ENCODE results near the gene SLC44A4.
"Not testable (repeated sequence)": the region's sequence is repeated elsewhere in the genome, so short reads cannot be mapped to it uniquely, and the experiment has no call there.

Gene SLC44A4

DNA sequence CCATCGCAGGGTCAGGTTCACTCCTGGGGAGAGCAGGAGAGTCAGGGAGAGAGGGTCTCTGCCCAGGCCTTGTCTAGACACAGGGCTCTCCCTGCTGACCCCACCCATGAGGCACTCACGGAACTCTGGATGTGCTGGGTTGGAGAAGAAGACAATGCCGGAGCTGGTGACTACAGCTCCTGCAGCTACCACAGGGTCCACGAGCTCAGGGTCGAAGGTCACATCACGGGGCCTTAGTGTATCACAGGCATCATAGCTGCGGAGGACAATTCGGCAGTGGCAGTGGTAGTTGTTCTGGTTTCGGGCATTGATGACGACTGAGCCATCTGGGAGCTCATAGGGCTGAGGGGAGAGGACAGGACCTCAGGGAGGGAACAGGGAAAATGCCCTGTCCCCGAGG is 18.9 kb downstream of the SLC44A4 start:
- DNase-seq (ENCODE audit: low read depth, low spot score) = no peak

DNA sequence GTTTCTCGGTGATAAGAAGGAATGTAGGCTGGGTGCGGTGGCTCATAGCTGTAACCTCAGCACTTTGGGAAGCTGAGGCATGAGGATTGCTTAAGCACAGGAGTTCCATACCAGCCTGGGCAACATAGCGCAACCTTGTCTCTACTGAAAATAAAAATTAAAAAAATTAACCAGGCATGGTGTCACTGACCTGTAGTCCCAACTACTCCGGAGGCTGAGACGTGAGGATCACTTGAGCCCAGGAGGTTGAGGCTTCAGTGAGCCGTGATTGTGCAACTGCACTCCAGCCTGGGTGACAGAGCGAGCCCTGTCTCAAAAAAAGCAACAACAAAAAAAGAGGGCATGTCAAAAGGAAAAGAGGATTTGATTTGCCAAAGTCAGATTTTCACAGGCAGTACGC is 20.1 kb downstream of the SLC44A4 start:
- no peak for DNase-seq (ENCODE audit: low read depth, low spot score)

DNA sequence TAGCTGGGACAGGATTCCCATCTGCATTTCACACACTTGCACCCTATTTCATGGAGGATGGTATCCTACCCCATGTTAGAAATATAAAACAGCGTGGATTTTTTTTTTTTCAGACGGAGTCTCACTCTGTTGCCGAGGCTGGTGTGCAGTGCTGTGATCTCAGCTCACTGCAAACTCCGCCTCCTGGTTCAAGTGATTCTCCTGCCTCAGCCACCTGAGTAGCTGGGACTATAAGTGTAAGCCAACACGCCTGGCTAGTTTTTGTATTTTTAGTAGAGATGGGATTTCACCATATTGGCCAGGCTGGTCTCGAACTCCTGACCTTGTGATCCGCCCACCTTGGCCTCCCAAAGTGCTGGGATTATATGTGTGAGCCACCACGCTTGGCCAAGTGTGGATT is 21.0 kb downstream of the SLC44A4 start:
- not testable (repeated sequence) for DNase-seq (ENCODE audit: low read depth, low spot score)

DNA sequence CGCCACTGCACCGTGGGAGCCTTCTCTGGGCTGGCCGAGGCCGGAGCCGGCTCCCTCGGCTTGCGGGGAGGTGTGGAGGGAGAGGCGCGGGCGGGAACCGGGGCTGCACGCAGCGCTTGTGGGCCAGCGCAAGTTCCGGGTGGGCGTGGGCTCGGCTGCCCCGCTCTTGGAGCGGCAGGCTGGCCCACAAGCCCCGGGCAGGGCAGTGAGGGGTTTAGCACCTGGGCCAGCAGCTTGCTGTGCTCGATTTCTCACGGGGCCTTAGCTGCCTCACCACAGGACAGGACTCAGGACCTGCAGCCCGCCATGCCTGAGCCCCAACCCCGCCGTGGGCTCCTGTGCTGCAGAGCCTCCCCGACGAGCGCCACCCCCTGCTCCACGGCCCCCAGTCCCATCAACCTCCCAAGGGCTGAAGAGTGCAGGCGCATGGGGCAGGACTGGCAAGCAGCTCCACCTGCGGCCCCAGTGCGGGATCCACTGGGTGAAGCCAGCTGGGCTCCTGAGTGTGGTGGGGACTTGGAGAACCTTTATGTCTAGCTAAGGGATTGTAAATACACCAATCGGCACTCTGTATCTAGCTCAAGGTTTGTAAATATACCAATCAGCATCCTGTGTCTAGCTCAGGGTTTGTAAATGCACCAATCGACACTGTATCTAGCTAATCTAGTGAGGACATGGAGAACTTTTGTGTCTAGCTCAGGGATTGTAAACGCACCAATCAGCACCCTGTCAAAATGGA is 26.6 kb downstream of the SLC44A4 start:
- DNase-seq (ENCODE audit: low read depth, low spot score) = not testable (repeated sequence)

DNA sequence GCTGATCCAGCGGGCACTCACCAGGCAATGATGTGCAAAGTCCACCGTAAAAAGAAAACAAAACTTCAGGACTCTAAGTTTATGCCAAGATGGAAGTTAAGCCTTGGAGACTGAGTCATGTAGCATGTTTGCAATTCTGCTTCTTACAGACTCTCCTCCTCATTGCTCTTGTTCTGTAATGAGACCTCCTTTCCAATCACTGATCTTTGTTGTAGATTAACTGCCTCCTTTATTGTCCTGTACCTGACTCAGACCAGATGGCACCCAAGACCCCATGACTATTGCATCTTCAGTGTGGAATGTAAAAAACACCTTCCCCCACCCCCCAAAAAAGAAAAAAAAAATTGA is 27.3 kb downstream of the SLC44A4 start:
- no peak for DNase-seq (ENCODE audit: low read depth, low spot score)

DNA sequence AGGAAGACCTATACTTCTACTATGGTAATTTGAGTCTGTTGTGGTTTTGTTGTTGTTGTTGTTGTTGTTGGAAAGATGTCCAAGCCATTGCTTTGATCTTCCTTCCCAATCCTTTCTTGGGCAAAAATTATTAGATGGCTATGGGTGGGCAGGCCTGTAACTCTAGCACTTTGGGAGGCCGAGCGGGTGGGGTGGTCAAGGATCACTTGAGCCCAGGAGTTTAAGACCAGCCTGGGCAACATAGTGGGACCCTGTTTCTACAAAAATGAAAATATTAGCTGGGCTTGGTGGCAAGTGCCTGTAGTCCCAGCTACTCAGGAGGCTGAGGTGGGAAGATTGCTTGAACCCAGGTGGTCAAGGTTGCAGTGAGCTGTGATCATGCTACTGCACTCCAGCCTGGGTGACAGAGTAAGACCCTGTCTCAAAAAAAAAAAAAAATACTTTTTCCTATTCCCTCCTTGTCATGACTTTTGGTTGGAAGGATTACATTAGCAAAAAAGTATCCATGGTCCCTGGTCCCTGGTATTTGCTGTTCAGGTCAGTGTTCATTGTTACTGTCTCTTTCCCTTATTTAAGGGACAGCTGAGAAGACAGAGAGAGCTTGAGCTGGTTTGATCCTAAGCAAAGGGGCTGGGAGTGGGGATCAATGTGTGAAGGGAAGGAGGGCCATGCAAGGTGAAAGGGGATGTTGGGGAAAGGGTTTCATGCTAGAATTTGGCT is 27.9 kb downstream of the SLC44A4 start:
- no peak for DNase-seq (ENCODE audit: low read depth, low spot score)

DNA sequence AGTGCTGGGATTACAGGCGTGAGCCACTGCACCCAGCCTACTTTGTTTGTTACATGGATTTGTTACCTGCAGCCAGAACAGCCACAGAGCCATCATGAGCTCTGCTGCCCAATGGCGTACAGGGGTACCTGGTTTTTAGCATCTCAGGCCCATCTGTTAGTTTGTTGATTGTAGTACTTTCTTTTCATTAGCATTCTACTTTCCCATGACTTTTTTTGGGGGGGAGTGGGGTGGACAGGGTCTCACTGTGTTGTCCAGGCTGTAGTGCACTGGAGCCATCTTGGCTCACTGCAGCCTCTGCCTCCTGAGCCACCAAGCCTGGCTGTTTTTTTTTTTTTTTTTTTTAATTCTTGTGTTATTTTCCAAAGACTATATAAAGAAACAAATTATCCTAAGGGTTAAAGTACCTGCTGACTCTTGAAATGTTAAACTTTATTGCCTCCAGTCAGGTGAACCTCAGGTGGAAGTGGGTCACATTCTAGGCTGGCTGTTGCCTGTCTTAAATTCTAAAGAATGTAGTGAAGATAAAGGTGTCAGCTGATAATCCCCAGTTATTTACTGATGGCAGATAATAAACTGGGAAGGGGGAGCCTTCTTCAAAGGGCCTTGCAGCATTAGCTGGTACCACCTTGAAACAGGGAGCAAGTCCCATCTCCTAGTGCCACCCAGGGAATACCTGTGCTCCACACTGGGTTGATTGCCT is 31.4 kb downstream of the SLC44A4 start:
- DNase-seq (ENCODE audit: low read depth, low spot score) = no peak

DNA sequence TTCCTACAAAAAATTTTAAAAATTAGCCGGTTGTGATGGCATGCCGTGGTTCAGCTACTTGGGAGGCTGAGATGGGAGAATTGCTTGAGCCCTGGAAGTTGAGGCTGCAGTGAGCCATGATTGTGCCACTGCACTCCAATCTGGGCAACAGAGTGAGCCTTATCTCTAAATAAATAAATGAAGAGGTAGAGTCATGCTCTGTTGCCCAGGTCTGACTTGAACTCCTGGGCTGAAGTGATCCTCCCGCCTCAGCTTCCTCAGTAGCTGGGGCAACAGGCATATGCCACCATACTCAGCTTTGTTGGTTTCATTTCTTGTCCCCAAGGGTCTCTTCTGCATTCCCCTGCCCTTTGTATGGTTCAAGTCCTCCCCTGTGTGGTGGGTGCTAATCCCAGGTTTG is 34.3 kb downstream of the SLC44A4 start:
- DNase-seq (ENCODE audit: low read depth, low spot score) = no peak

DNA sequence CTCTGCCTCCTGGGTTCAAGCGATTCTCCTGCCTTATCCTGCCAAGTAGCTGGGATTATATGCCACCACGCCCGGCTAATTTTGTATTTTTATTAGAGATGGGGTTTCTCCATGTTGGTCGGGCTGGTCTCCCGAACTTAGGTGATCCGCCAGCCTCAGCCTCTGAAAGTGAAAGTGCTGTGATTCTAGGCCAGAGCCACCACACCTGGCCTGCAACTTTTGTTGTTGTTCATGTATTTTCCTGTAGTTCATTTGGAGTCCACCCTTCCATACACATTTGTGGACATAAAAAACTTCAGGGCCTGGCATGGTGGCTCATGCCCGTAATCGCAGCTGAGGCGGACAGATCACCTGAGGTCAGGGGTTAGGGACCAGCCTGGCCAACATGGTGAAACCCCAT is 36.7 kb downstream of the SLC44A4 start:
- DNase-seq (ENCODE audit: low read depth, low spot score) = no peak

DNA sequence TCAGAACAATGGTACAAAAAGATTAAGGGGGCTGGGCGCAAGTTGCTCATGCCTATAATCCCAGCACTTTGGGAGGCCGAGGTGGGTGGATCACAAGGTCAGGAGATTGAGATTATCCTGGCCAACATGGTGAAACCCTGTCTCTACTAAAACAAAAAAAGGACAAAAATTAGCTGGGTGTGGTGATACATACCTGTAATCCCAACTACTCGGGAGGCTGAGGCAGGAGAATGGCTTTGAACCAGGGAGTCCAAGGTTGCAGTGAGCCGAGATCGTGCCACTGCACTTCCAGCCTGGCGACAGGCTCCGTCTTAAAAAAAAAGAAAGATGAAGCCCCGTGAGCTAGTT is 39.0 kb downstream of the SLC44A4 start:
- DNase-seq (ENCODE audit: low read depth, low spot score) = not testable (repeated sequence)

DNA sequence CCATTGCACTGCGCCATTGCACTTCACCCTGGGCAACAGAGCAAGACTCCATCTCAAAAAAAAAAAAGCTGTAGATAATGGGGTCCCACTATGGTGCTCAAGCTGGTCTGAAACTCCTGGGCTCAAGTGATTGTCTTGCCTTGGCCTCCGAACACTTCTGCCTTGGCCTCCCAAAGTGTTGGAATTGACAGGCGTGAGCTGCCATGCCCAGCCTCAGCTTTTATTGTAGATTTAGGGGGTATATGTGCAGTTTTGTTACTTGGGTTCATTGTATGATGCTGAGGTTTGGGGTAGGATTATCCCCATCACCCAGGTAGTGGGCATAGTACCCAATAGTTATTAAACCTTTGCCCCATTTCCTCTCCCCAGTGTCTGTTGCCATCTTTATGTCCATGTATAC is 39.8 kb downstream of the SLC44A4 start:
- no peak for DNase-seq (ENCODE audit: low read depth, low spot score)

DNA sequence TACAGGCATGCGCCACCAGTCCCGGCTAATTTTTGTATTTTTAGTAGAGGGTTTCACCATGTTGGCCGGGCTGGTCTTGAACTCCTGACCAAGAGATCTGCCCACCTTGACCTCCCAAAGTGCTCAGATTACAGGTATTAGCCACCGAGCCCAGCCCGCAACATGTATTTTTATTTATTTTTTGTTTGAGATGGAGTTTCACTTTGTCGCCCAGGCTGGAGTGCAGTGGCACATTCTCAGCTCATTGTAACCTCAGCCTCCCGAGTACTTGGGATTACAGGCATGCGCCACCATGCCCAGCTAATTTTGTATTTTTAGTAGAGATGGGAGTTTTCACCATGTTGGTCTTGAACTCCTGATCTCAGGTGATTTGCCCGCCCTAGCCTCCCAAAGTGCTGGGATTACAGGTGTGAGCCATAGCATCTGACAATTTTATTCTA is 40.7 kb downstream of the SLC44A4 start:
- DNase-seq (ENCODE audit: low read depth, low spot score) = not testable (repeated sequence)

DNA sequence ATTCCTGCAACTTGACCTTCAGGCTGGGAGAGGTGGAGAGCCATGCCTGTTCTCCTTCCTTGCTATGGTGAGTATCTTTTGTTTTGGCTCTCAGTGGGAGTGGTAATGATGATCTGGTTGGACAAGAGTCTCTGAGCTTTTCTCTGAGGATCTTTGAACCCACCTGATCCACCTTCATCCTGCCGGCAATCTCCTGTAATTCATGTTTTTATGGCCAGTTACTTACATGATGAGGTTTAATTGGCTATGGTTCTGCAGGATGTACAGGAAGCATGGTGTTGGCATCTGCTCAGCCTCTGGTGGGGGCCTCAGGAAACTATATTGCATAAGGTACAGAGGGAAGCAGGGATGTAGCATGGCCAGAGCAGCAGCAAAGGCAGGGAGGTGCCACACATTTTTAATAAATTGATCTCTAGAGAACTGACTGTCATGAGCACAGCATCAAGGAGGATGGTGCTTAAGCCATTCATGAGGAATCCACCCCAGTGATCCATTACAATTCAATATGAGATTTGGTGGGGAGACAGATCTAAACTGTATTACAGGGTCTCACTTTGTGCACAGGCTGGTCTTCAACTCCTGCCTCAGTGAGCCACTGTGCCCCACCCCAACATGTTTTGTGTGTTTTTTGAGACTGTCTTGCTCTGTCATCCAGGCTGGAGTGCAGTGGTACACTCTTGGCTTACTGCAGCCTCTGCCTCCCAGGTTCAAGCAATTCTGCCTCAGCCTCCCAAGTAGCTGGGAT is 41.3 kb downstream of the SLC44A4 start:
- DNase-seq (ENCODE audit: low read depth, low spot score) = no peak

DNA sequence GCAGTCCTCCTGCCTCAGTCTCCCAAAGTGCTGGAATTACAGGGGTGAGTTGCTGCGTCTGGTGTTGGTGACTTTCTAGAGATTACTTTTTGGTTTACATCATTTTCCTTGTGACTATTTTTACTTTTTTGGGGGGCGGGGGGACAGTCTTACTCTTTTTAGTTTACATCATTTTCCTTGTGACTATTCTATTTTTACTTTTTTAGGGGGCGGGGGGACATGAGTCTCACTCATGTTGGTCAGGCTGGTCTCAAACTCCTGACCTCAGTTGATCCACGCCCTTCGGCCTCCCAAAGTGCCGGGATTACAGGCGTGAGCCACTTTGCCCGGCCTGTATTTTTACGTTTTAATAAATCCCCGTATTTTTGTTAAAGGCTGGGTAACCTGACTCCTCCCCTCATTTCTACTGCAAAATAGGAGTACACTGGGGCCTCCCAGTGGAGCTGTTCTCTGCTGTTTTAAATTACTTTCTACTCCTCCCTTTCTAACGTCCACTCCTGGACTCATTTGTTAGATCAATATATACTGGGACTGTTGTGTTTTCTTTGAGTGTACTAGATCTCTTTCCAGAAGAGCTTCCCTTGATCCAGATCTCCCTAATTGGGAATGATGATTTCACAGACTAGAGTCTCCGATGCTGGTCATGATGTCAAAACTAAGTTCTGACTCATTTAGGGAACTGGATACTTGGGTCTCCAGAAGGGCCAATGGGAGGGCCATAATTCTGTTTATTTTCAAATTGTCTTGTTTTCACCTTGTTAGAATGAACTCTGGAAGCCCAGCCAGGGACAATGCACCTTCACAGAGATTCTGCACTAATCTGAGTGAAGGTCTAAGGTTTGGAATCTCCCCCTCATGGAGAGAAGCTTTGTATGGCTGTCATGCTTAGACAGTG is 42.1 kb downstream of the SLC44A4 start:
- no peak for DNase-seq (ENCODE audit: low read depth, low spot score)

DNA sequence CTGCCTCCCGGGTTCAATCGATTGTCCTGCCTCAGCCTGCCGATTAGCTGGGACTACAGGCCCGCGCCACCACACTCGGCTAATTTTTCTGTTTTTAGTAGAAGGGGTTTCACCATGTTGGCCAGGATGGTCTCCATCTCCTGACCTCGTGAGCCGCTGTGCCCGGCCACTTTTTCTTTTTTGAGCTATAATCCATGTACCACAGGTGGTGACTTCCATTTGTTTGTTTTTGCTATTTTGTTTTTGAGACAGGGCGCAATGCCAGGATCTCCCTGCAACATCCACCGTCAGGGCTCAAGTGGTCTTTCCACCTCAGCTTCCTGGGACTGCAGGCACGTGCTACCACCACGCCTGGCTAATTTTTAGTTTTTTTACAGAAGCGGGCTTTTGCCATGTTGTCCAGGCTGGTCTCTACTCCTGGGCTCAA is 42.7 kb downstream of the SLC44A4 start:
- DNase-seq (ENCODE audit: low read depth, low spot score) = no peak

DNA sequence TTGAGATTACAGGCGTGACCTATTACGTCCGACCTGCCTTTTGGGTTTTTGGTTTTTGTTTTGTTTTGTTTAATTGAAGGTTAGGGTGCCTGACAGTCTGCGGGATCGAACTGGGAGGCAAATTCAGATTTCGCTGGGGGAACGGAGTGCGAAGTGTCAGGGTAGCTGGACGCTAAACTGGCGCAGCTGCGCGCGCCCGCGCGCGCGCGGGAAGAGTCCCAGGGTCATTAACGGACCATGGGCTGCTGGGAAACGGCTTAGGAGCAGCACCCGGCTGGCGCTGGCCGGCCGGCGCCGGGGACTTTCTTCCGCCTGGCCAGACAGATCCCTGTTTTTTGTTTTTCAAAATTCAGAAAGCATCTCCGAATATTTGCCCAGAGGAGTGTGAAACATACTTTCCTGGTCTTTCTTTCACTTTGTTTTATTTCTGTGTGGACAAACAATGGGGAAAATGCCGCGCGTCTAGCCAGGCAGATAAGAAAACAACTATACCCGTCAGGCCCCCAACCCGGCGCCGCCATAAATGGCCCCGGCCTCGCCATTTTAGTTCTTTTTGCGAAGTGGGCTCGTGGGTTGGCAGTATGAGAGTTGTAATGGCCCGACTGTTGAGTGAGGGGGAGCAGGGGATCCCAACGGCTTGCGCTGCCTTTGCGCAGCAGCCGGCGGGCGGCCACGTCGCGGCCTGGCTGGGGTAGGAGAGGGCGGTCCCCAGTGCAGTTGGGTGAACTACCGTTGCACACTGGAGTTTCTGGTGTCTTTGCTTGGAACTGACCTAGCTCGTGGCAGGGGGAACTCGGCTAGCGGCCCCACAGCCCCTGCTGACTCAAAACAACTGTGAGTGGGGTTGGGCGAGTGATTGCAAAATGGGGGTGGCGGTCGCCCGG is 44.2 kb downstream of the SLC44A4 start:
- DNase-seq (ENCODE audit: low read depth, low spot score) = peak; percentile 70

DNA sequence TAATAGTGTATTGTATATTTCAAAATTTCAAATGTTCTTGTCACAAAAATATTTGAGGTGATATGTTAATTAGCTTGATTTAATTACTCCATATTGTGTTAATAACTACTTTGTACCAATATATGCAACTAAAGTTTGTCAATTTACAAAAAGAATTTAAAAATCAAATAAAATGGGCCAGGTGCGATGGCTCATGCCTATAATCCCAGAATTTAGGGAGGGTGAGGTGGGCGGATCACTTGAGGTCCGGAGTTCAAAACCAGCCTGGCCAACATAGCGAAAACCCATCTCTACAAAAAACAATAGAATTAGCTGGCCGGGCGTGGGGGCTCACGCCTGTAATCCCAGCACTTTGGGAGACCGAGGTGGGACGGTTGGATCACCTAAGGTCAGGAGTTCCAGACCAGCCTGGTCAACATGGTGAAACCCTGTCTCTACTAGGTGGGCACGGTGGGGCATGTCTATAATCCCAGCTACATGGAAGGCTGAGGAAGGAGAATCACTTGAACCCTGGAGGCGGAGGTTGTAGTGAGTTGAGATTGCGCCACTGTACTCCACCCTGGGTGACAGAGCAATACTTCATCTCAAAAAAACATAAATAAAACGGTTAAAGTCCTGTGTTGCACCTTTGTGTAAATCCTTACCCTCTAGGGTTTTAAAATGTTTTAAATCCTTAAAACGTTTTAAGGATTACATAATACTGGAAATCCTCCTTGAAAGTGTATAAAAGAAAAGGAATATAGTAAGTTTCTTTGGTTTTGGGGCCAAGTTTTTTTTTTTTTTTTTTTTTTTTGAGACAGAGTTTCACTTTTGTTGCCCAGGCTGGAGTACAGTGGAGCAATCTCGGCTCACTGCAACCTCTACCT is 47.2 kb downstream of the SLC44A4 start:
- no peak for DNase-seq (ENCODE audit: low read depth, low spot score)

DNA sequence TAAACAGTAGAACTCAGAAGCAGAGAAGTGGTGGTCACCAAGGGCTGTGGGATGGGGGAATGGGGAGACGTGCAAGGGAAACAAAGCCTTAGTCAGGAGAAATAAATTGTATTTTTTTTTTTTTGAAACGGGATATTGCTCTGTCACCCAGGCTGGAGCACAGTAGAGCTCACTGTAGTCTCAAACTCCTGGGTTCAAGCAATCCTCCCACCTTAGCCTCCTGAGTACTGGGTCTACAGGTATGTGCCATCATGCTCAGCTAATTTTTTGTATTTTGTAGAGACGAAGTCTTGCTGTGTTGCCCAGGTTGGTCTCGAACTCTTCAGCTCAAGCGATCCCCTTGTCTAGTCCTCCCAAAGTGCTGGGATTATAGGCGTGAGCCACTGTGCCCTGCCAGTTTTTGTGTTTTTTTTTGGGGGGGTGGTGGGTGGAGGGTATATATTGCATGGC is 47.9 kb downstream of the SLC44A4 start:
- DNase-seq (ENCODE audit: low read depth, low spot score) = no peak
